Measurements from ENCODE around the gene ALK. TPM values are rescaled to one million over a fixed set of nuclear protein-coding genes. Genes with fewer than 3 reads are reported as not detected.

Gene ALK
- total and polyA plus RNA-seq, 7 donors = 0.31 to 2.9 (median 1.2) TPM; not detected in 1

DNA sequence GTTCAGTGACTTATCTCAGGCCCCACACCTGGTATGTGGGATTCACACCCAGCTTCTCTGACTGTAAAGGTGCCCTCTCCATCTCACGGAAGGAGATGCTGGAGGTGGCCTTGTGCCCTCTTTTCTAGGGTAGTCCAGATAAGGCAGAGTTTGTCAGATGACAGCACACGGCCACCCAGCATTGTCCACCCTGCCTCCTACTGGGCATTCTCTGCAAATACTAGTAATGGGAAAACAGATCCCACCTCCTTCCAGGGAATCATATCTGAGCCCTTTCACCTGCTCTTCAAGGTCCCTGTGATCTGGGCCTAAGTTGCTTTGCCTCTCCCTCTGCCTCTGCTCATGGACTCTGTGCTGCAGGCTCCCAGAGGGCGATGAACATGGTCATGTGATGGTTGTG is 591.5 kb downstream of the ALK start:
- DNase-seq = no peak
- Histone ChIP-seq H3K9me3 (no peaks in the 10 kb centered on the region), H3K4me1 (peaks cover 0 to 7% (median 2%) of the 10 kb centered on the region in 4 donors), H3K4me3 (no peak overlapping the region), H3K27me3 (no peaks in the 10 kb centered on the region), H3K36me3 (no peaks in the 10 kb centered on the region), H3K27ac (no peak overlapping the region)
- TF ChIP-seq, protein P1, sequence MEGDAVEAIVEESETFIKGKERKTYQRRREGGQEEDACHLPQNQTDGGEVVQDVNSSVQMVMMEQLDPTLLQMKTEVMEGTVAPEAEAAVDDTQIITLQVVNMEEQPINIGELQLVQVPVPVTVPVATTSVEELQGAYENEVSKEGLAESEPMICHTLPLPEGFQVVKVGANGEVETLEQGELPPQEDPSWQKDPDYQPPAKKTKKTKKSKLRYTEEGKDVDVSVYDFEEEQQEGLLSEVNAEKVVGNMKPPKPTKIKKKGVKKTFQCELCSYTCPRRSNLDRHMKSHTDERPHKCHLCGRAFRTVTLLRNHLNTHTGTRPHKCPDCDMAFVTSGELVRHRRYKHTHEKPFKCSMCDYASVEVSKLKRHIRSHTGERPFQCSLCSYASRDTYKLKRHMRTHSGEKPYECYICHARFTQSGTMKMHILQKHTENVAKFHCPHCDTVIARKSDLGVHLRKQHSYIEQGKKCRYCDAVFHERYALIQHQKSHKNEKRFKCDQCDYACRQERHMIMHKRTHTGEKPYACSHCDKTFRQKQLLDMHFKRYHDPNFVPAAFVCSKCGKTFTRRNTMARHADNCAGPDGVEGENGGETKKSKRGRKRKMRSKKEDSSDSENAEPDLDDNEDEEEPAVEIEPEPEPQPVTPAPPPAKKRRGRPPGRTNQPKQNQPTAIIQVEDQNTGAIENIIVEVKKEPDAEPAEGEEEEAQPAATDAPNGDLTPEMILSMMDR (IDR thresholded peaks at IDR 0.05) = no peak
- no peak for TF ChIP-seq EP300 (IDR thresholded peaks at IDR 0.05)
- TF ChIP-seq POLR2A (IDR thresholded peaks at IDR 0.05) = no peak
- no peak for TF ChIP-seq POLR2AphosphoS5 (IDR thresholded peaks at IDR 0.05)
- WGBS, 2 donors = 60 to 78% methylated on average over 3 of the region's 3 CpGs
- intact Hi-C loops (cut with DNase I) = no loop called here

DNA sequence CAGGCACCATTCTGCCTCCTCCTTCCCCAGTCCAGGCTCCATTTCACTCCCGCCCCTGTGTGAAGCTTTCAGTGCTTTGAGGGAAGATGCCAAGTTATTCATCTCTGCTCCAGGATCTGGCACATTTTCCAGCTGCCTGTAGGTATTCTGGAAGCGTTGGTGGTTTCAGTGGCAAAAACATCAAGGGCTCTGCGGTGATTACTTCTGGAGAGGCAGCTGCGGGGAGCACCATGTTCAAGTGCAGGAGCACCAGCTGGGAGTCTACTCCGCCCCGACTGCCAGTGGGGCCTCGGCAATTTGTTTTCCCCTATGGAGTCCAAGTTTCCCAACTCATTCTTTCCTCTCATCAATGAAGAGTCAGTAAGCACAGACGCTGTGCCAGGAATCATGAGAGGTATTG is 594.5 kb downstream of the ALK start:
- H3K4me1 ChIP-seq = peaks cover 0 to 7% (median 2%) of the 10 kb centered on the region in 4 donors

DNA sequence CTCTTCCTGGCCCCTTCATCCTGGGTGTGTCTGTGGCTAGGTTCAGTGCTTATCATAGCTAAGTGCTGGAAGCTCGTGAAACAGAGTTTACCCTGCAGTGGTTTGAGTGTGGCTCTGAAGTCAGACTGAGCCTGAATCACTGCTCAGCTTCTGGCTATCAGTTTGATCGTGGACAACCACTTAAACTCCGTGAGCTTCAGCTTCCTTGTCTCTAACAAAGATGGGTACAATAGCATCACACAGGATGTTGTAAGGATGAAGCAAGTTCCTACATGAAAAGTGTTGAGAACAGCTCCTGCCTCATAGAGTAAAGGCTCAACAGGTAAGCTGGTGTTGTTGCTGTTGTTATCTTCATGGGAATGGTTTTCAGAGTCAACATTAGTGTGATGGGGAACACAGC is 595.8 kb downstream of the ALK start:
- no peaks in the 10 kb centered on the region for H3K36me3 ChIP-seq
- 45 to 69% methylated on average over 3 of the region's 3 CpGs for WGBS, 2 donors
- intact Hi-C loops (cut with DNase I) = no loop called here
- H3K4me3 ChIP-seq = no peak overlapping the region
- no peaks in the 10 kb centered on the region for H3K27me3 ChIP-seq
- DNase-seq = no peak
- H3K9me3 ChIP-seq = no peaks in the 10 kb centered on the region
- H3K4me1 ChIP-seq = peaks cover 0 to 7% (median 2%) of the 10 kb centered on the region in 4 donors
- TF ChIP-seq, protein P1 (IDR thresholded peaks at IDR 0.05) = no peak
- TF ChIP-seq EP300 (IDR thresholded peaks at IDR 0.05) (no peak), POLR2A (IDR thresholded peaks at IDR 0.05) (no peak), POLR2AphosphoS5 (IDR thresholded peaks at IDR 0.05) (no peak)
- no peak overlapping the region for H3K27ac ChIP-seq

More for the DNA sequence above, 594.5 kb downstream of the ALK start:
- intact Hi-C loops (cut with DNase I) = no loop called here
- Histone ChIP-seq H3K4me3 (no peak overlapping the region), H3K27ac (no peak overlapping the region), H3K36me3 (no peaks in the 10 kb centered on the region), H3K27me3 (no peaks in the 10 kb centered on the region), H3K9me3 (no peaks in the 10 kb centered on the region)
- WGBS, 2 donors = 81 to 87% methylated on average over 8 of the region's 8 CpGs
- TF ChIP-seq POLR2AphosphoS5 (IDR thresholded peaks at IDR 0.05) = no peak
- TF ChIP-seq, protein P1 (IDR thresholded peaks at IDR 0.05) = no peak
- DNase-seq = no peak

DNA sequence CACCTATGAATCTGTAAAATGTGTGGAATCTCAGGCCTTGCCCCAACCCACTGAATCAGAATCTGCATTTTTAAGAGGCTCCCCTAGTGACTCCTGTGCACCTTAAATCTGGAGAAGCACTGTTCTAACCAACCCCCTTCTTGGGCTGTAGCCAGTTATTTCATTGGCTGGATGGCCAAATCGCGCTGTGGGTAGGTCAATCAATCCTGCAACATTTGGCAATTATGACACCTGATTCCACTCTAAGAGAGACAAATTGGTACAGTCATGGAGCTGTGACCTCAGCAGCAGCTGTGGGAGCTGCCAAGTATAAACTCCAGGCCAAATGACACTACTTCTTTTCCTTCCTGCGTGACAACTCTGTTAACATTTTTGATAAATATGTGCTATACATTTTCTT is 597.4 kb downstream of the ALK start:
- intact Hi-C loops (cut with DNase I) = no loop called here
- no peak overlapping the region for H3K27ac ChIP-seq
- 72% methylated on average over 3 of the region's 3 CpGs for WGBS, 2 donors

More for the DNA sequence above, 597.4 kb downstream of the ALK start:
- no peaks in the 10 kb centered on the region for H3K9me3 ChIP-seq
- no peaks in the 10 kb centered on the region for H3K27me3 ChIP-seq
- TF ChIP-seq, protein P1 (IDR thresholded peaks at IDR 0.05) = no peak
- TF ChIP-seq EP300 (IDR thresholded peaks at IDR 0.05) (no peak), POLR2A (IDR thresholded peaks at IDR 0.05) (no peak), POLR2AphosphoS5 (IDR thresholded peaks at IDR 0.05) (no peak)
- no peaks in the 10 kb centered on the region for H3K36me3 ChIP-seq
- H3K4me3 ChIP-seq = no peak overlapping the region
- H3K4me1 ChIP-seq = peaks cover 0 to 7% (median 2%) of the 10 kb centered on the region in 4 donors
- DNase-seq = no peak

Measured in sigmoid colon (tissue), 7 donors.